ENCODE measurements around the gene ASPG. TPM values are rescaled to one million over a fixed set of nuclear protein-coding genes. Genes with fewer than 3 reads are reported as not detected.

The ASPG gene
- total RNA-seq, 1 donor from 2014 or later: 1.2 TPM

DNA sequence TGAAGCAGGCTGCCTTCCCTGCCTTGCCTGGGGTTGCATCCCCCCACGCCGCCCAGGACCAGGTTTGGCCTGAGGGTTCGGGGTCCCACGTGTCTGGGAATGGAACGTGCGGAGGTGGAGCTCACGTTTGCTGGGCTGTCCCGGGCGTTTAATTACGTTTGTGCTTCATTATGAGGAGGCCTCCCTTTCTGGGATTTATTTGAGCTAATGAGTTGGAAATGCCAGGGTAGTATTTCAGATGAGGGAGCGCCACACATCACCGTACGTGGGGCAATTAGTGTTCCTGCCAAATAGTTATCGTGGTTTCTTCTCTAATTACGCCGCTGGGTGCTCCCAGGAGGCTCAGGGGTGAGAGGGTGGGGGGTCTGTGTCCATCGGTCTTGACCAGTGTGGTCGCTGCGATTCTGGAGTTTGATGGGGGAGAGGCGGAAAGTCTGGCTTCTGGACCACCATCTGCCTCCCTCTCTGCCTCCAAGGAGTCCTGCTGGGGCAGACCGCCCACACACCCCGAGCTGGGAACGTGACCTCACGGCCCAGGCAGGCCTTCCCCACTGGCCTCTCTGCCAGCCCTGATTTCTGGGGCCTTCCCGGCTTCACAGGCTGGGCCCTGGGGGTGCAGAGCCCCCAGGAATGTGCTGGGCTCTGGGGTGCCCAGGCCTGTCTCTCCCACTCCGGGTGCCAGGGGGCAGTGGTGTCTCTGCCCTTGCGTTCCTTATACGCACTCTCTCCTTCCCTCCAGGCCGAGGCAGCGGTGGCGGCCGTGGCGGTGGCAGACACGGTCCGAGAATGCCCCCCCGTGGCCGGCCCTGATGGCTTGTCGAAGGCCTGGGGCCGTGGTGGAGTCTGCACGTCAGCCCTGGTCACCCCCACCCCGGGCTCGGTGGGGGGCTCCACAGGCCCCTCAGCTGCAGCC is 71.8 kb downstream of the ASPG start:
- TF ChIP-seq, protein P1, sequence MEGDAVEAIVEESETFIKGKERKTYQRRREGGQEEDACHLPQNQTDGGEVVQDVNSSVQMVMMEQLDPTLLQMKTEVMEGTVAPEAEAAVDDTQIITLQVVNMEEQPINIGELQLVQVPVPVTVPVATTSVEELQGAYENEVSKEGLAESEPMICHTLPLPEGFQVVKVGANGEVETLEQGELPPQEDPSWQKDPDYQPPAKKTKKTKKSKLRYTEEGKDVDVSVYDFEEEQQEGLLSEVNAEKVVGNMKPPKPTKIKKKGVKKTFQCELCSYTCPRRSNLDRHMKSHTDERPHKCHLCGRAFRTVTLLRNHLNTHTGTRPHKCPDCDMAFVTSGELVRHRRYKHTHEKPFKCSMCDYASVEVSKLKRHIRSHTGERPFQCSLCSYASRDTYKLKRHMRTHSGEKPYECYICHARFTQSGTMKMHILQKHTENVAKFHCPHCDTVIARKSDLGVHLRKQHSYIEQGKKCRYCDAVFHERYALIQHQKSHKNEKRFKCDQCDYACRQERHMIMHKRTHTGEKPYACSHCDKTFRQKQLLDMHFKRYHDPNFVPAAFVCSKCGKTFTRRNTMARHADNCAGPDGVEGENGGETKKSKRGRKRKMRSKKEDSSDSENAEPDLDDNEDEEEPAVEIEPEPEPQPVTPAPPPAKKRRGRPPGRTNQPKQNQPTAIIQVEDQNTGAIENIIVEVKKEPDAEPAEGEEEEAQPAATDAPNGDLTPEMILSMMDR (IDR thresholded peaks at IDR 0.05; ENCODE audit: unreplicated experiment): no peak
- DNase-seq (ENCODE audit: low spot score): no peak
- Mint-ChIP-seq H3K27ac (ENCODE audit: unreplicated experiment) (no peak overlapping the region), H3K4me3 (ENCODE audit: unreplicated experiment) (no peak overlapping the region), H3K36me3 (ENCODE audit: low read depth, unreplicated experiment) (peaks cover 7% of the 10 kb centered on the region), H3K4me1 (ENCODE audit: unreplicated experiment) (no peaks in the 10 kb centered on the region), H3K27me3 (ENCODE audit: unreplicated experiment) (peaks cover 9% of the 10 kb centered on the region), H3K9me3 (ENCODE audit: unreplicated experiment) (no peaks in the 10 kb centered on the region)

DNA sequence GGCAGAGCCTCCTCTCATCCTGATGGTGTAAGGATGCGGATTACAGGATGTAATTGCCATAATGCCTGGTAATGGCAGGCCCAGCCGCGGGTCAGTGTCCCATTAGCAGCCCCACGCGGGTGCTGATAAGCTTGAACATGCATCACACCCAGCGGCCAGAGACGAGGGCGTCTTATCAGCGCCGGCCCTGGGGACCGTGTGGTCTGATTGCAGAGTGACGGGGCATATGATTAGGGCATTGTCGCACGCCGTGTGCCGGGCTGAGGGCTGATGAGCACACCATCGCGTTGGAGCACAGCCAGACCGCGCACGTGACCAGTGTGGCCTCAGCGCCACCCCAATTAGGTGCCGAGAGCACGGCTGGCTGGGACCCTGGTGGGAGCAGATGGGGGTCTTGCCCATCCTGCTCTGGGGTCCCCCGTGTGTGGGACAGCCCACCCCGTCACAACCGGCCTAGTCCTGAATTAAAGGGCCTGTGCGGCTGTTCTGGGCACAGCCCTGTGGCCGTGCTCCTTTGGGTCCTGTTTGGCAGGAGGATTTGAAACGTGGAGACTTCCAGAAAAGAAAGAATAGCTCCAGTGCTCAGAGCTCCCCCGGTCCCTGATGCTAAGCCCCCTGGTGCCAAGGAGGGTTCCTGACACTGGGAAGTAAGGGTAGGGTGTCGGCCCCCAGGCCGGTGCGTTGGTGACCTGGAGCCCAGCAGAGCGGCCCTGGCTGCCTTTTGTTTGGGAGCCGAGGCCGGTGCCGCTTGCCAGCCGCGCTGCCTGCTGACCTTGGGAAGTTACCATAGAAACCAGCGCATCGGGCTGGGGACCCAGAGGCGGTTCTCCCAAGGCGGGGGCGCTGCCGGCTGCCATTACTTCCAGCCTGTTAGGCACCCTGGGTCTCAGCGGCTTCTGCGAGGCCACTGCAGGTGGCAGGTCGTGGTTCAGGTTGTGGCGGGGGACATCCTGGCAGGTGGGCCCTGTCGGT is 73.6 kb downstream of the ASPG start:
- no peak overlapping the region for H3K4me3 Mint-ChIP-seq (ENCODE audit: unreplicated experiment)

DNA sequence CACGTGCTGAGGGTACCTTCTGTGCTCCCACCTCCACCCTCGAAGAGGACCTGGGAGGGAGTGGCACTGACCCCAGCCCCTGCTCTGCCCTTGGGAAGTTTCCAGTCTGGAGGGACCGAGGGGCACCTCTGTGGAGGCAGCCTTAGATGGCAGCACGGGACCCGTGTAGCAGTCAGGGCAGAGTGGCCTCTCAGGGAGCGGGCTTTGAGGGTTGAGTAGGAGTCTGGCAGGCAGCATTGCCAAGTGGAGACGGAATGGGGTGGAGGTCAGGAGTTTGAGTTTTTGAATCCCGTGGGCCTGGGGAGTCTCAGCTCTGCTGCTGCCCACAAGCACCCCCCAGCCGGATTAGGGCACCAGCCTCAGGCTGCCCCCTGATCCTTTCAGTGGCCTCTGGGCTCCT is 74.5 kb downstream of the ASPG start:
- Mint-ChIP-seq H3K4me1 (ENCODE audit: unreplicated experiment) (no peaks in the 10 kb centered on the region), H3K9me3 (ENCODE audit: unreplicated experiment) (no peaks in the 10 kb centered on the region), H3K36me3 (ENCODE audit: low read depth, unreplicated experiment) (peaks cover 4% of the 10 kb centered on the region), H3K27ac (ENCODE audit: unreplicated experiment) (no peak overlapping the region), H3K27me3 (ENCODE audit: unreplicated experiment) (peaks cover 13% of the 10 kb centered on the region), H3K4me3 (ENCODE audit: unreplicated experiment) (no peak overlapping the region)
- TF ChIP-seq, protein P1 (IDR thresholded peaks at IDR 0.05; ENCODE audit: unreplicated experiment): no peak
- DNase-seq (ENCODE audit: low spot score): no peak

More for the DNA sequence above, 73.6 kb downstream of the ASPG start:
- Mint-ChIP-seq H3K4me1 (ENCODE audit: unreplicated experiment) (no peaks in the 10 kb centered on the region), H3K27me3 (ENCODE audit: unreplicated experiment) (peaks cover 13% of the 10 kb centered on the region), H3K27ac (ENCODE audit: unreplicated experiment) (no peak overlapping the region), H3K36me3 (ENCODE audit: low read depth, unreplicated experiment) (peaks cover 4% of the 10 kb centered on the region), H3K9me3 (ENCODE audit: unreplicated experiment) (no peaks in the 10 kb centered on the region)
- DNase-seq (ENCODE audit: low spot score): no peak
- TF ChIP-seq, protein P1 (IDR thresholded peaks at IDR 0.05; ENCODE audit: unreplicated experiment): no peak

DNA sequence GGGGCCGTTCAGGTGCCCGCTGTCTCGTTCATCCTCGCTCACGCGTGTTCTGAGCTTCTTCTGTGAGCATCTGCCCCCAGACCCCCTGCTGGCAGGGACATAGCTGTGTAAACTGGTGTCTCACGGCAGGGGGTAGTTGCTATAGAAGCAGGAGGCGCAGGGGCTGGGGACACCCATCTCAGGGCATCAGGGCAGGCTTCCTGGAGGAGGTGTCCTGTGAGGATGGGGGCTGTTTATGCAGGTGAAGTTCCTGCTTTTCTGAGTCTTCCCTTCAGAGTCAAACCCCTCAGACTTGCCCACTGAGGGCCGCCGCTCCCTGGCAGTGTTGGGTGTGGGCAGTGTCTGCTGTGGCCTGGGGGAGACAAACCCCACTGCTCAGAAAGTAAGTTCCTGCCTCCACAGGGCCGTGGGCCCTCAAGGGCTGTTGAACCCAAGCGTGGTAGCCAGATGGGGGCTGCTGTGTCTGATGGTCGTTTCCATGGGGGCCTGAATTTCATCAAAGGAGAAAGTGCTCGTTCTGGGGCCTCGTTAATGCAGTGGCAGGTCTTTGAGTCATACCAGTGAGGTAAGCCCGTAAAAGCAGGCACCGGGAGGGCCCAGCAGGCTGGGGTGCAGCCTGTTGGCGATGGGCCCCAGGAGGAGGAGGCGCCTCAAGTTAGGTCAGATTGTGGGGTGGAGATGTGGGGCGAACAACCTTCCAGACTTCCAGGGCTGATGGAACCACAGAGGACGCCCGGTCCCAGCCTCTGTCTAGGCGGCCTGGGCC is 76.3 kb downstream of the ASPG start:
- Mint-ChIP-seq H3K9me3 (ENCODE audit: unreplicated experiment) (no peaks in the 10 kb centered on the region), H3K36me3 (ENCODE audit: low read depth, unreplicated experiment) (no peaks in the 10 kb centered on the region), H3K4me3 (ENCODE audit: unreplicated experiment) (no peak overlapping the region), H3K4me1 (ENCODE audit: unreplicated experiment) (no peaks in the 10 kb centered on the region), H3K27ac (ENCODE audit: unreplicated experiment) (no peak overlapping the region), H3K27me3 (ENCODE audit: unreplicated experiment) (peaks cover 11% of the 10 kb centered on the region)
- DNase-seq (ENCODE audit: low spot score): no peak
- TF ChIP-seq, protein P1 (IDR thresholded peaks at IDR 0.05; ENCODE audit: unreplicated experiment): no peak

Measured in endothelial cell (in vitro differentiated cells).